Measurements from ENCODE around the gene PCOLCE2. TPM values are rescaled to one million over a fixed set of nuclear protein-coding genes. Genes with fewer than 3 reads are reported as not detected.

The PCOLCE2 gene
- total and polyA plus RNA-seq, 8 donors, result 1.3 to 21.2 (median 2.9) TPM

- DNase-seq (no peak), ATAC-seq (no peak)
- no peak overlapping the region for H3K4me3 ChIP-seq
- intact Hi-C loops (cut with DNase I), result no loop called here
- no peaks in the 10 kb centered on the region for H3K36me3 ChIP-seq
- peaks cover 0 to 7% of the 10 kb centered on the region in 2 donors for H3K9me3 ChIP-seq
- no peaks in the 10 kb centered on the region for H3K4me1 ChIP-seq
- no peak for TF ChIP-seq CTCF (IDR thresholded peaks at IDR 0.05)
- no peaks in the 10 kb centered on the region for H3K27me3 ChIP-seq
- no peak overlapping the region for H3K27ac ChIP-seq
Observed at GRCh38 chr3:142925140-142925539, 36.3 kb upstream of the PCOLCE2 start.

- DNase-seq, result no peak
- H3K27ac ChIP-seq, result no peak overlapping the region
- no peak overlapping the region for H3K4me3 ChIP-seq
- H3K36me3 ChIP-seq, result no peaks in the 10 kb centered on the region
- no peaks in the 10 kb centered on the region for H3K27me3 ChIP-seq
- no peaks in the 10 kb centered on the region for H3K4me1 ChIP-seq
- no peak for ATAC-seq
- peaks cover 0 to 7% of the 10 kb centered on the region in 2 donors for H3K9me3 ChIP-seq
- TF ChIP-seq CTCF (IDR thresholded peaks at IDR 0.05), result no peak
- intact Hi-C loops (cut with DNase I), result no loop called here
Observed at GRCh38 chr3:142923694-142924093, 34.8 kb upstream of the PCOLCE2 start.

- H3K4me1 ChIP-seq, result no peaks in the 10 kb centered on the region
- intact Hi-C loops (cut with DNase I), result no loop called here
- H3K27me3 ChIP-seq, result no peaks in the 10 kb centered on the region
- no peaks in the 10 kb centered on the region for H3K36me3 ChIP-seq
- no peak for DNase-seq
- no peak for TF ChIP-seq CTCF (IDR thresholded peaks at IDR 0.05)
- no peaks in the 10 kb centered on the region for H3K9me3 ChIP-seq
- H3K4me3 ChIP-seq, result no peak overlapping the region
- H3K27ac ChIP-seq, result no peak overlapping the region
- ATAC-seq, result no peak
Observed at GRCh38 chr3:142916605-142917004, 27.7 kb upstream of the PCOLCE2 start.

GRCh38 chr3:142915636-142916035, 26.8 kb upstream of the PCOLCE2 start:
- no peaks in the 10 kb centered on the region for H3K27me3 ChIP-seq
- no peaks in the 10 kb centered on the region for H3K4me1 ChIP-seq
- no peak overlapping the region for H3K4me3 ChIP-seq
- intact Hi-C loops (cut with DNase I), result no loop called here
- H3K27ac ChIP-seq, result no peak overlapping the region
- no peaks in the 10 kb centered on the region for H3K36me3 ChIP-seq
- no peak for DNase-seq
- H3K9me3 ChIP-seq, result no peaks in the 10 kb centered on the region
- TF ChIP-seq CTCF (IDR thresholded peaks at IDR 0.05), result no peak
- ATAC-seq, result no peak

GRCh38 chr3:142914286-142914811, 25.5 kb upstream of the PCOLCE2 start:
- Histone ChIP-seq H3K4me1 (no peaks in the 10 kb centered on the region), H3K27me3 (no peaks in the 10 kb centered on the region), H3K4me3 (no peak overlapping the region), H3K27ac (no peak overlapping the region), H3K36me3 (no peaks in the 10 kb centered on the region), H3K9me3 (no peaks in the 10 kb centered on the region)
- no peak for DNase-seq
- no peak for ATAC-seq
- intact Hi-C loops (cut with DNase I), result no loop called here
- TF ChIP-seq CTCF (IDR thresholded peaks at IDR 0.05), result no peak

Measured in left lung (tissue), 10 donors.